ENCODE measurements around the gene FNTB. TPM values are rescaled to one million over a fixed set of nuclear protein-coding genes. Genes with fewer than 3 reads are reported as not detected.

FNTB gene
- total and polyA plus RNA-seq, 2 of the 13 experiments (the other 11 are each of a cell fraction or from before 2014, with no cell fraction given), result 23.6 to 28.5 TPM

GRCh38 chr14:64986648-64987437 is at the start of gene FNTB (continued):
- TF ChIP-seq RNF219 (CRISPR knock-in tag; IDR thresholded peaks at IDR 0.05) (peak; percentile 97), ZNF615 (CRISPR knock-in tag; IDR thresholded peaks at IDR 0.05; ENCODE audit: borderline replicate concordance) (peak; percentile 92; the same call in 1 of the 2 replicates), JUNB (CRISPR knock-in tag; IDR thresholded peaks at IDR 0.05; ENCODE audit: borderline replicate concordance) (peak; percentile 77; the same call in 1 of the 2 replicates), BHLHE40 (IDR thresholded peaks at IDR 0.05; ENCODE audit: low read length) (no peak), PAX8 (CRISPR knock-in tag; IDR thresholded peaks at IDR 0.05; ENCODE audit: borderline replicate concordance) (0 out of 2 replicates have a peak, but pooled peaks have one; percentile 51), MAF1 (CRISPR knock-in tag; IDR thresholded peaks at IDR 0.05; ENCODE audit: borderline replicate concordance) (peak; percentile 81; the same call in 1 of the 2 replicates), ZNF367 (CRISPR knock-in tag; IDR thresholded peaks at IDR 0.05; ENCODE audit: borderline replicate concordance) (no peak), SP4 (CRISPR knock-in tag; IDR thresholded peaks at IDR 0.05) (peak; percentile 66), ZNF589 (CRISPR knock-in tag; conservative IDR thresholded peaks at IDR 0.05) (0 out of 2 replicates have a peak, but pooled peaks have one; percentile 89), STAT6 (CRISPR knock-in tag; IDR thresholded peaks at IDR 0.05; ENCODE audit: borderline replicate concordance) (peak; percentile 67; the same call in 1 of the 2 replicates), RNF2 (conservative IDR thresholded peaks at IDR 0.05; ENCODE audit: low read depth) (peak; percentile 81), ZNF713 (CRISPR knock-in tag; IDR thresholded peaks at IDR 0.05) (no peak), FOXP1 (IDR thresholded peaks at IDR 0.05) (no peak), FOXP1 (CRISPR knock-in tag; IDR thresholded peaks at IDR 0.05) (peak; percentile 3; the same call in 1 of the 2 replicates), USF2 (IDR thresholded peaks at IDR 0.05; ENCODE audit: low read depth, low read length) (no peak), USF2 (CRISPR knock-in tag; IDR thresholded peaks at IDR 0.05; ENCODE audit: borderline replicate concordance) (no peak; the same call in 1 of the 2 replicates), ZNF605 (CRISPR knock-in tag; IDR thresholded peaks at IDR 0.05) (peak; percentile 95), ZNF543 (CRISPR knock-in tag; IDR thresholded peaks at IDR 0.05) (peak; percentile 88), HNRNPLL (IDR thresholded peaks at IDR 0.05; ENCODE audit: low read depth, low read length, poor library complexity, severe bottlenecking) (peak; percentile 87), ZBTB7A (CRISPR knock-in tag; IDR thresholded peaks at IDR 0.05) (no peak), ZNF317 (CRISPR knock-in tag; IDR thresholded peaks at IDR 0.05) (peak; percentile 91), EHMT2 (IDR thresholded peaks at IDR 0.05; ENCODE audit: borderline replicate concordance, low read depth, low read length) (peak; percentile 36; the same call in 1 of the 2 replicates), ZMYM4 (CRISPR knock-in tag; IDR thresholded peaks at IDR 0.05) (peak; percentile 85), SSRP1 (CRISPR knock-in tag; IDR thresholded peaks at IDR 0.05) (0 out of 2 replicates have a peak, but pooled peaks have one; percentile 15)
